Chondrocyte (in vitro differentiated cells): ENCODE data around the gene PTCHD1. TPM values are rescaled to one million over a fixed set of nuclear protein-coding genes. Genes with fewer than 3 reads are reported as not detected.

Experiments
- DNase-seq: peaks from one replicate; pipeline ENCODE4 v3.0.0; 2021; ENCODE audit warnings: mixed read lengths, low spot score
- H3K27ac Mint-ChIP-seq: one replicate; pipeline ENCODE4 v1.8.0; 2021; ENCODE audit warnings: mild to moderate bottlenecking, moderate library complexity, mixed read lengths; ENCODE audit not compliant: unreplicated experiment
- H3K27me3 Mint-ChIP-seq: 2 replicates; pipeline ENCODE4 v1.8.0; 2021; ENCODE audit warnings: low read depth, mixed read lengths
- H3K36me3 Mint-ChIP-seq: 2 replicates; pipeline ENCODE4 v1.8.0; 2021; ENCODE audit warnings: low read depth, mixed read lengths
- H3K4me1 Mint-ChIP-seq: 2 replicates; pipeline ENCODE4 v1.8.0; 2021; ENCODE audit warnings: low read depth, mild to moderate bottlenecking, mixed read lengths
- H3K4me3 Mint-ChIP-seq: one replicate; pipeline ENCODE4 v1.8.0; 2021; ENCODE audit warnings: mild to moderate bottlenecking, moderate library complexity, mixed read lengths; ENCODE audit not compliant: unreplicated experiment
- H3K9me3 Mint-ChIP-seq: 2 replicates; pipeline ENCODE4 v1.8.0; 2021; ENCODE audit warnings: low read depth, mixed read lengths
- long read RNA-seq: library from polyadenylated mRNA; stranded (forward); transcript quantifications from one replicate; pipeline ENCODE4 v2.0.0, GENCODE V29; 2021
- total RNA-seq: library from RNA; stranded (reverse); gene quantifications from 3 replicates; pipeline ENCODE4 v1.2.1, GENCODE V29; 2021
- TF ChIP-seq, protein P1 (sequence below): fragments of 200-600 bp; sonication (generic); IDR thresholded peaks from 2 replicates; pipeline ENCODE4 v1.5.0; 2021; ENCODE audit warnings: antibody characterized with exemption, mild to moderate bottlenecking, moderate library complexity

Gene PTCHD1
- total RNA-seq = 0.82 to 1.9 TPM in 2 of 3 replicates, not detected in the other
- long read RNA-seq, full-length matches to known transcripts = 2 of 2 reads
- long read RNA-seq, partial matches to known transcripts = 0 of 2 reads
- long read RNA-seq, other reads (novel, unspliced or antisense) = 0 of 2 reads

- H3K9me3 Mint-ChIP-seq = no peaks in the 10 kb centered on the region
- no peak for DNase-seq
- peaks cover 3% of the 10 kb centered on the region for H3K36me3 Mint-ChIP-seq
- peak within 1 kb of the TSS; percentile 75 for H3K4me3 Mint-ChIP-seq
- H3K27me3 Mint-ChIP-seq = peaks cover 66% of the 10 kb centered on the region
- H3K27ac Mint-ChIP-seq = no peak within 1 kb of the TSS
- peaks cover 28% of the 10 kb centered on the region for H3K4me1 Mint-ChIP-seq
- TF ChIP-seq, protein P1, sequence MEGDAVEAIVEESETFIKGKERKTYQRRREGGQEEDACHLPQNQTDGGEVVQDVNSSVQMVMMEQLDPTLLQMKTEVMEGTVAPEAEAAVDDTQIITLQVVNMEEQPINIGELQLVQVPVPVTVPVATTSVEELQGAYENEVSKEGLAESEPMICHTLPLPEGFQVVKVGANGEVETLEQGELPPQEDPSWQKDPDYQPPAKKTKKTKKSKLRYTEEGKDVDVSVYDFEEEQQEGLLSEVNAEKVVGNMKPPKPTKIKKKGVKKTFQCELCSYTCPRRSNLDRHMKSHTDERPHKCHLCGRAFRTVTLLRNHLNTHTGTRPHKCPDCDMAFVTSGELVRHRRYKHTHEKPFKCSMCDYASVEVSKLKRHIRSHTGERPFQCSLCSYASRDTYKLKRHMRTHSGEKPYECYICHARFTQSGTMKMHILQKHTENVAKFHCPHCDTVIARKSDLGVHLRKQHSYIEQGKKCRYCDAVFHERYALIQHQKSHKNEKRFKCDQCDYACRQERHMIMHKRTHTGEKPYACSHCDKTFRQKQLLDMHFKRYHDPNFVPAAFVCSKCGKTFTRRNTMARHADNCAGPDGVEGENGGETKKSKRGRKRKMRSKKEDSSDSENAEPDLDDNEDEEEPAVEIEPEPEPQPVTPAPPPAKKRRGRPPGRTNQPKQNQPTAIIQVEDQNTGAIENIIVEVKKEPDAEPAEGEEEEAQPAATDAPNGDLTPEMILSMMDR = no peak
Observed at GRCh38 chrX:23334848-23335599, at the start of gene PTCHD1. TSS of gene PTCHD1 (plus strand) at chrX:23334849. CDS start at chrX:23334876, 27 bp downstream.

- peaks cover 13% of the 10 kb centered on the region for H3K27me3 Mint-ChIP-seq
- no peak for DNase-seq
- H3K4me3 Mint-ChIP-seq = no peak overlapping the region
- H3K4me1 Mint-ChIP-seq = no peaks in the 10 kb centered on the region
- no peak overlapping the region for H3K27ac Mint-ChIP-seq
- TF ChIP-seq, protein P1 = no peak
- no peaks in the 10 kb centered on the region for H3K9me3 Mint-ChIP-seq
- no peaks in the 10 kb centered on the region for H3K36me3 Mint-ChIP-seq
Observed at GRCh38 chrX:23286731-23287130, 47.9 kb upstream of the PTCHD1 start.

DNA sequence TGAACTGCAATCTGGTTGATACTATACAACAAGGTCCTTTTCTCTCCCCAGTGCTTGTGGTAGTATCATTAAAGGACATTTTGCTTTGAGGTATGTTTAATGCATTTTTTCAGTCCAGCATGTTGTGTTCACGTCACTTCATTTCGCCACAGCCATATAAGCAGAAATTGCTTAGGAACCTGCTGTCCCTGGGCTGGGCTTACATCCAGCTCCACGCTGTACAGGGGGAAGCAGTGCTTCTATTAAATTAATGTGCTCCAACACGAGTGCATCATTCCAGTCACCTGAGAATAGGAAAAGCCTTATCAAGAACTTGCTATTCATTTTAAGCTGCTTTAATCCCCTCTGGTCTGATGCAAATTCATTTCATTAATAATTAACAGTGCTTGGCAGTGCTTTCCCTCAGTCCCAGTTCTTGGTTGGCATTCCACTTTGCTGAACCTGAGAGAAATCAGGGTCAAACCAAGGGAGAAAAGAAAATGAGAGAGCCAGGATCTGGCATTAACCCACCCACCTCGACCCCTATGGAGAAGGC, 47.4 kb upstream of the PTCHD1 start:
- no peak overlapping the region for H3K27ac Mint-ChIP-seq
- no peaks in the 10 kb centered on the region for H3K36me3 Mint-ChIP-seq
- no peaks in the 10 kb centered on the region for H3K9me3 Mint-ChIP-seq
- peaks cover 13% of the 10 kb centered on the region for H3K27me3 Mint-ChIP-seq
- no peaks in the 10 kb centered on the region for H3K4me1 Mint-ChIP-seq
- no peak overlapping the region for H3K4me3 Mint-ChIP-seq
- DNase-seq = no peak
- TF ChIP-seq, protein P1 = no peak

DNA sequence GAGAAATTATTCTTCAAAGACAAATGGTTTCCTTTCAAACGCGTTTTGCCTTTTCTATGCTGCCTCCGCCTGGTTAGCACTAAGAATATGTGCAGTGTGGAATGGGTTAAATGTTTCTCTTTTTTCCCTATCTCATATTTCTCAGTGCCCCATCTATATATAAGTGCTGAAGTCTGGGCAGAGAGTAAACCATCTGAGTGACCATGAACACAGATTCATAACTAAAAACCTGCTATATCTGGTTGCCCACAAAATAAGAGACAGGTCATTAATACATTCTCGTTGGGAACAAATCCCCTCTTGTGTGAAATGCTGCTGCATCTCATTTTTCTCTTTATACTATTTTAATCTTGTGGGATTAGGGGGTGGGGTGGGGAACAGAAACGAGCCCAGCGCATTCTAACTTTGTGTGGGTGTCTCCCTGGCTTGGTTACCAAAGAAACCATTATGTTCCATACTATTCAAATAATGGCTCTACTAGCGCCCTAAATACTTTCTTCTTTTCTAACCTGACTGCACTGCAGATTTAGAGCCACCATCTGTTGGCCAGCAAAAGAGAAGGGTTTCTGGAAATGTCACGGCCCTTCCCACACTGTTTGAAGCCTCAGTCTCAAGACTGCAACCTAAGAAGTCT, 42.2 kb upstream of the PTCHD1 start:
- Mint-ChIP-seq H3K27ac (no peak overlapping the region), H3K9me3 (no peaks in the 10 kb centered on the region), H3K36me3 (no peaks in the 10 kb centered on the region), H3K4me3 (no peak overlapping the region), H3K27me3 (peaks cover 3% of the 10 kb centered on the region), H3K4me1 (no peaks in the 10 kb centered on the region)
- DNase-seq = no peak
- TF ChIP-seq, protein P1 = no peak

DNA sequence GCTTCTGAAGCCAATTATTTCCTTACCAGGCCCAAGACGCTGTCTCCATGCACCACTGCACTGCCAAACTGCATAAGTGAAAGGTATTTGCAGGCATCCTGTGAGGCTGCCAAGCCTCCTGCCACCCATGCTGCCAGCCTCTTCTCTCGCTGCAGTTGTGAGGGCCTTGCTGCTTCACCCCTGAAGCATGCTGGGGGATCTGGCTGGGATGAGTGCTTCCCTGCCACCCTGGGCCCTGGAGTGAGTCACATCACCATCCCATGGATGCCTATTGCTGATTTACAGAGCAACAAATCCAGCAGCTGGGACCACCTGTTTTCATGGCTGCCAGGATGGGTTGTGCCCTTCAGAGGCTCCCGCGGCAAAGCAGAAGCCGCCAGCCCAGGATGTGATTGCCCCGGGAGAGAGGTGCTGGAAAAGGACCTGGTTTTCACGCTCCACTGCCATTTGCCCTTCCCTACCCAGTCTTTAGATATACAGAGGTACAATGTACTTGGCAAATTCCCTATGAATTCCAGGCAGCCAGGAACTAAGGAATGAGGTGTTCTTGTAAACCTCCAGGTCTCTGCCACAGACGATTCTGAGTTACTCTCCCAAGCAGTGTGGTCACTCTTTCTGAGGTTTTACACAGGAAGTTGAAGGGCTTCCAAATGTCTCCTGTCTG, 41.5 kb upstream of the PTCHD1 start:
- Mint-ChIP-seq H3K4me1 (no peaks in the 10 kb centered on the region), H3K36me3 (no peaks in the 10 kb centered on the region), H3K9me3 (no peaks in the 10 kb centered on the region), H3K4me3 (no peak overlapping the region), H3K27ac (no peak overlapping the region), H3K27me3 (peaks cover 7% of the 10 kb centered on the region)
- no peak for DNase-seq
- TF ChIP-seq, protein P1 = no peak
